NB4 (cell line): ENCODE results near the gene CDH4.

Experiments
- DNase-seq: peaks from one replicate; pipeline ENCODE4 v3.0.0; 2010; ENCODE audit warnings: low read depth
- H3K4me3 ChIP-seq: one replicate; pipeline ENCODE4 v1.5.1; 2011; ENCODE audit warnings: mild to moderate bottlenecking, low read depth, low read length, moderate library complexity
- CTCF ChIP-seq: IDR thresholded peaks from one replicate; pipeline ENCODE4 v1.5.1; 2012; ENCODE audit warnings: low read depth, low read length
- MAX ChIP-seq: IDR thresholded peaks from 2 replicates; pipeline ENCODE4 v1.6.1; 2011; ENCODE audit warnings: low read depth, low read length
- MYC ChIP-seq: IDR thresholded peaks from 2 replicates; pipeline ENCODE4 v1.6.1; 2011; ENCODE audit warnings: low read depth, low read length
- POLR2A ChIP-seq: IDR thresholded peaks from 2 replicates; pipeline ENCODE4 v1.6.1; 2011; ENCODE audit warnings: mild to moderate bottlenecking; ENCODE audit not compliant: insufficient read length; ENCODE audit errors: extremely low read depth

CDH4 gene

GRCh38 chr20:61736001-61736635 lies 484.1 kb downstream of the CDH4 start:
- no peak overlapping the region for H3K4me3 ChIP-seq
- DNase-seq, result no peak
- TF ChIP-seq CTCF (no peak), MAX (no peak), MYC (no peak), POLR2A (no peak)

GRCh38 chr20:61736751-61737310 lies 484.8 kb downstream of the CDH4 start:
- no peak overlapping the region for H3K4me3 ChIP-seq
- DNase-seq, result no peak
- TF ChIP-seq POLR2A (no peak), MAX (no peak), MYC (no peak), CTCF (no peak)

- no peak overlapping the region for H3K4me3 ChIP-seq
- TF ChIP-seq POLR2A (no peak), CTCF (no peak)
- DNase-seq, result no peak
These were observed 485.3 kb downstream of the CDH4 start for GRCh38 chr20:61737346-61737745.

GRCh38 chr20:61737812-61738443 lies 485.9 kb downstream of the CDH4 start:
- TF ChIP-seq POLR2A (no peak), CTCF (no peak), MYC (no peak), MAX (no peak)
- no peak overlapping the region for H3K4me3 ChIP-seq
- no peak for DNase-seq

- no peak for DNase-seq
- TF ChIP-seq MYC, result no peak
- TF ChIP-seq MAX, result no peak
- TF ChIP-seq POLR2A, result no peak
- no peak for TF ChIP-seq CTCF
- H3K4me3 ChIP-seq, result no peak overlapping the region
These were observed 486.6 kb downstream of the CDH4 start for GRCh38 chr20:61738601-61739069.
